GM19468 (cell line): ENCODE data around the gene SPOCK1.
"Not testable (repeated sequence)": the region's sequence is repeated elsewhere in the genome, so short reads cannot be mapped to it uniquely, and the experiment has no call there.

Experiments
- ATAC-seq: cut with Tn5 transposase; IDR thresholded peaks from one replicate; pipeline ENCODE4 v1.9.1; 2021; ENCODE audit warnings: mild to moderate bottlenecking, moderate library complexity, moderate number of reproducible peaks; ENCODE audit not compliant: unreplicated experiment; ENCODE audit errors: extremely low read depth

Gene SPOCK1

GRCh38 chr5:137498736-137499505 lies at the start of gene SPOCK1:
SPOCK1 (minus strand) TSS chr5:137499326.
- ATAC-seq, result peak; percentile 92

GRCh38 chr5:137545956-137546355 lies 46.8 kb upstream of the SPOCK1 start:
- ATAC-seq, result no peak

- ATAC-seq, result not testable (repeated sequence)
Observed at GRCh38 chr5:137535449-137535848, 36.3 kb upstream of the SPOCK1 start.

GRCh38 chr5:137533963-137534362 lies 34.8 kb upstream of the SPOCK1 start:
- no peak for ATAC-seq

GRCh38 chr5:137531266-137531665 lies 32.1 kb upstream of the SPOCK1 start:
- no peak for ATAC-seq

GRCh38 chr5:137521246-137521645 lies 22.1 kb upstream of the SPOCK1 start:
- no peak for ATAC-seq

- no peak for ATAC-seq
Observed at GRCh38 chr5:137516961-137517360, 17.8 kb upstream of the SPOCK1 start.

- ATAC-seq, result no peak
Observed at GRCh38 chr5:137516251-137516797, 17.2 kb upstream of the SPOCK1 start.

- no peak for ATAC-seq
Observed at GRCh38 chr5:137515238-137515637, 16.1 kb upstream of the SPOCK1 start.

- no peak for ATAC-seq
Observed at GRCh38 chr5:137510671-137511070, 11.5 kb upstream of the SPOCK1 start.

GRCh38 chr5:137507150-137507549 lies 8.0 kb upstream of the SPOCK1 start:
- ATAC-seq, result no peak

- ATAC-seq, result no peak
Observed at GRCh38 chr5:137506296-137506695, 7.2 kb upstream of the SPOCK1 start.

GRCh38 chr5:137504916-137505315 lies 5.8 kb upstream of the SPOCK1 start:
- ATAC-seq, result no peak

- ATAC-seq, result no peak
Observed at GRCh38 chr5:137503456-137503855, 4.3 kb upstream of the SPOCK1 start.

- ATAC-seq, result no peak
Observed at GRCh38 chr5:137502632-137503031, 3.5 kb upstream of the SPOCK1 start.

- no peak for ATAC-seq
Observed at GRCh38 chr5:137501846-137502406, 2.8 kb upstream of the SPOCK1 start.

GRCh38 chr5:137501226-137501625 lies 2.1 kb upstream of the SPOCK1 start:
- no peak for ATAC-seq

- no peak for ATAC-seq
Observed at GRCh38 chr5:137500615-137501225, 1.6 kb upstream of the SPOCK1 start.

- ATAC-seq, result not testable (repeated sequence)
Observed at GRCh38 chr5:137499506-137499847, 351 bp upstream of the SPOCK1 start.

GRCh38 chr5:137498301-137498735 lies 808 bp downstream of the SPOCK1 start:
- no peak for ATAC-seq
